HepG2 (cell line): ENCODE data around the gene HNRNPAB. TPM values are rescaled to one million over a fixed set of nuclear protein-coding genes. Genes with fewer than 3 reads are reported as not detected.
A peak's percentile ranks its signal among the peaks of the same experiment; 100 is the strongest.

Source experiments
- ATAC-seq: fragments of 200-7000 bp; cut with Tn5 transposase; 3 replicates; pipeline ENCODE4 v1.9.1; 2020; ENCODE audit warnings: mild to moderate bottlenecking, moderate library complexity
- BruUV-seq: library from RNA; stranded (reverse); fragments of 400-500 nt; replicated peaks from 2 replicates; lab custom pipeline; 2021; lab: Mats Ljungman, UMichigan
- CTCF ChIA-PET: fragments of 300-600 bp; formaldehyde crosslinking; extraction: SDS; loops from one replicate; lab custom pipeline; 2021; ENCODE audit warnings: low total read pairs, inconsistent platforms, low intra/inter-chr PET ratio; lab: Yijun Ruan, JAX
- POLR2A ChIA-PET: fragments of 350-600 bp; sonication (Branson Sonifier 250); formaldehyde crosslinking; loops from one replicate; lab custom pipeline; 2020; ENCODE audit warnings: antibody characterized with exemption, inconsistent platforms; lab: Yijun Ruan, JAX
- DNase-seq: peaks from one replicate; pipeline ENCODE4 v3.0.0-alpha.2; 2015; ENCODE audit warnings: low spot score
- FAIRE-seq: peaks from 3 replicates; lab custom pipeline; 2011; peaks lifted over from hg19 to GRCh38; lab: Jason Lieb, UNC
- H2AFZ ChIP-seq: one replicate; pipeline ENCODE4 v1.6.1; 2011; ENCODE audit warnings: low read length, inconsistent platforms
- H3K27ac ChIP-seq: fragments of 300-600 bp; 3 replicates; pipeline ENCODE4 v1.8.0; 2011; ENCODE audit warnings: mixed run types, mild to moderate bottlenecking, mixed read lengths, low read length, inconsistent platforms; ENCODE audit not compliant: insufficient read depth; ENCODE audit errors: extremely low read length
- H3K27me3 ChIP-seq, 2 experiments: fragments of 200-600 bp in 1 of 2; 2 replicates in 1 of 2; 3 replicates in 1 of 2; pipeline versions ENCODE4 v1.6.0 to v1.8.0; 2011; ENCODE audit warnings: low read length in 2 of 2, mild to moderate bottlenecking in 2 of 2, moderate library complexity in 2 of 2, inconsistent platforms in 1 of 2; ENCODE audit not compliant: insufficient read depth in 2 of 2, control insufficient read depth in 1 of 2
- H3K36me3 ChIP-seq, 2 experiments: fragments of 200-600 bp in 1 of 2; replicated peaks in 1 of 2; 2 replicates in 1 of 2; 3 replicates in 1 of 2; pipeline versions ENCODE4 v1.5.1 to v1.8.0; 2011; ENCODE audit warnings: low read length in 2 of 2, inconsistent platforms in 1 of 2; ENCODE audit not compliant: insufficient read depth in 2 of 2, control insufficient read depth in 1 of 2
- H3K4me1 ChIP-seq: 2 replicates; pipeline ENCODE4 v1.5.1; 2012; ENCODE audit warnings: low read length, inconsistent platforms; ENCODE audit not compliant: insufficient read depth
- H3K4me2 ChIP-seq: 2 replicates; pipeline ENCODE4 v1.6.0; 2011; ENCODE audit warnings: low read depth, low read length, inconsistent platforms
- H3K4me3 ChIP-seq, 3 experiments: fragments of 200-600 bp in 1 of 3; sonication (generic), shearing (Covaris generic) in 1 of 3; replicated peaks in 1 of 3; 2 replicates each; pipeline ENCODE4 v1.5.1; 2011 to 2016; ENCODE audit warnings: low read length in 3 of 3, inconsistent platforms in 2 of 3, low read depth in 2 of 3, mild to moderate bottlenecking in 2 of 3, control low read depth in 1 of 3, mixed read lengths in 1 of 3; ENCODE audit not compliant: insufficient read depth in 1 of 3
- H3K79me2 ChIP-seq: one replicate; pipeline ENCODE4 v1.6.1; 2011; ENCODE audit warnings: low read length, inconsistent platforms; ENCODE audit not compliant: insufficient read depth
- H3K9ac ChIP-seq: 2 replicates; pipeline ENCODE4 v1.6.0; 2011; ENCODE audit warnings: mild to moderate bottlenecking, low read depth, low read length, inconsistent platforms; ENCODE audit not compliant: insufficient read depth
- H3K9me3 ChIP-seq: 2 replicates; pipeline ENCODE4 v1.5.1; 2012; ENCODE audit warnings: mild to moderate bottlenecking, low read length
- H4K20me1 ChIP-seq: 2 replicates; pipeline ENCODE4 v1.6.0; 2011; ENCODE audit warnings: inconsistent platforms, mild to moderate bottlenecking, low read length, moderate library complexity; ENCODE audit not compliant: insufficient read depth
- CBX2 ChIP-seq, 2 experiments: fragments of 200-600 bp in 1 of 2; sonication (generic); formaldehyde crosslinking in 1 of 2; IDR thresholded peaks; 2 replicates each; pipeline versions ENCODE4 v1.7.0 to v1.8.1; 2018 to 2022; ENCODE audit warnings: low read depth in 2 of 2, low read length in 1 of 2, mild to moderate bottlenecking in 1 of 2, missing genetic modification reagents in 1 of 2
- FIP1L1 ChIP-seq: fragments of 200-400 bp; formaldehyde crosslinking; IDR thresholded peaks from 2 replicates; pipeline ENCODE4 v1.6.1; 2018; ENCODE audit warnings: low read depth, mild to moderate bottlenecking, low read length, moderate library complexity, borderline replicate concordance; ENCODE audit not compliant: insufficient read depth
- FOXO1 ChIP-seq: sonication (generic); formaldehyde crosslinking; IDR thresholded peaks from 2 replicates; pipeline ENCODE4 v1.4.0; 2020; ENCODE audit warnings: missing genetic modification reagents
- HNRNPLL ChIP-seq: fragments of 200-400 bp; formaldehyde crosslinking; IDR thresholded peaks from 2 replicates; pipeline ENCODE4 v1.6.1; 2017; ENCODE audit warnings: mild to moderate bottlenecking, low read depth, low read length; ENCODE audit not compliant: poor library complexity, severe bottlenecking
- IRF2 ChIP-seq: IDR thresholded peaks from 2 replicates; pipeline ENCODE4 v1.6.1; 2018; ENCODE audit warnings: missing genetic modification reagents, missing compliant biosample characterization
- KDM2A ChIP-seq: sonication (generic); formaldehyde crosslinking; IDR thresholded peaks from 2 replicates; pipeline ENCODE4 v1.4.0; 2020; ENCODE audit warnings: low read depth, missing genetic modification reagents, borderline replicate concordance
- MAX ChIP-seq: IDR thresholded peaks from 2 replicates; pipeline ENCODE4 v1.6.1; 2012; ENCODE audit warnings: inconsistent platforms
- MTA1 ChIP-seq: sonication (generic); formaldehyde crosslinking; IDR thresholded peaks from 2 replicates; pipeline ENCODE4 v1.4.0; 2020; ENCODE audit warnings: missing genetic modification reagents, mild to moderate bottlenecking, borderline replicate concordance
- NFIB ChIP-seq: sonication (generic); formaldehyde crosslinking; IDR thresholded peaks from 2 replicates; pipeline ENCODE4 v1.9.0; 2021; ENCODE audit warnings: missing genetic modification reagents, mild to moderate bottlenecking, borderline replicate concordance
- PCBP2 ChIP-seq: fragments of 200-400 bp; formaldehyde crosslinking; optimal IDR thresholded peaks from 2 replicates; pipeline ENCODE3; 2018; ENCODE audit warnings: low read length, low read depth; ENCODE audit not compliant: poor library complexity, severe bottlenecking
- RXRB ChIP-seq: IDR thresholded peaks from 2 replicates; pipeline ENCODE4 v1.6.1; 2016; ENCODE audit warnings: borderline replicate concordance, missing genetic modification reagents, missing compliant biosample characterization
- SMAD9 ChIP-seq: sonication (generic); formaldehyde crosslinking; IDR thresholded peaks from 2 replicates; pipeline ENCODE4 v1.5.1; 2020; ENCODE audit warnings: mild to moderate bottlenecking, missing genetic modification reagents
- SOX6 ChIP-seq, 2 experiments: fragments of 450-650 bp in 1 of 2; sonication (generic) in 1 of 2; formaldehyde crosslinking in 1 of 2; IDR thresholded peaks; 2 replicates each; pipeline versions ENCODE4 v1.4.0 to v1.6.1; 2017 to 2020; ENCODE audit warnings: antibody characterized with exemption in 1 of 2, mild to moderate bottlenecking in 1 of 2, missing genetic modification reagents in 1 of 2
- USF2 ChIP-seq, 2 experiments: sonication (generic) in 1 of 2; formaldehyde crosslinking in 1 of 2; IDR thresholded peaks; 2 replicates each; pipeline versions ENCODE4 v1.5.1 to v1.6.1; 2011 to 2020; ENCODE audit warnings: borderline replicate concordance in 1 of 2, low read depth in 1 of 2, low read length in 1 of 2, mild to moderate bottlenecking in 1 of 2, missing genetic modification reagents in 1 of 2, moderate library complexity in 1 of 2
- ZKSCAN1 ChIP-seq: fragments of 150-350 bp; IDR thresholded peaks from 2 replicates; pipeline ENCODE4 v1.6.1; 2014; ENCODE audit warnings: low read length
- ZNF205 ChIP-seq: IDR thresholded peaks from 2 replicates; pipeline ENCODE4 v1.6.1; 2018; ENCODE audit warnings: missing biosample characterization, missing genetic modification reagents
- ZNF275 ChIP-seq: sonication (generic); formaldehyde crosslinking; IDR thresholded peaks from 2 replicates; pipeline ENCODE4 v1.8.0; 2022; ENCODE audit warnings: missing genetic modification reagents, mild to moderate bottlenecking, inconsistent platforms, borderline replicate concordance
- WGBS: methylation state at CpG from one replicate; pipeline ENCODE4 v1.1.6; 2017; ENCODE audit warnings: low lambda C conversion rate; 5-methylcytosine and 5-hydroxymethylcytosine counted together
- in situ Hi-C: cut with HindIII; loops from 2 replicates; pipeline ENCODE4 v1.10.0; 2017; ENCODE audit warnings: low pct_unique_long_range_greater_than_20kb; ENCODE audit not compliant: extremely low pct_ligation_motif_present
- intact Hi-C: fragments of 100-400 bp; cut with micrococcal nuclease; formaldehyde crosslinking; loops from one replicate; pipeline ENCODE4 v1.10.0; 2022; ENCODE audit not compliant: unreplicated experiment
- polyA plus RNA-seq, 8 experiments: library from polyadenylated mRNA; depleted of rRNA in 3 of 8; stranded (reverse) in 7 of 8; unstranded in 1 of 8; fragments of >200 nt; fragmentation: Illumina TruSeq in 4 of 8; extraction: Trizol in 4 of 8; gene quantifications; 2 replicates each; pipeline versions ENCODE4 v1.2.1 to v1.2.3, GENCODE V29; 2011 to 2016; ENCODE audit warnings: low read depth in 4 of 8, missing spikeins in 1 of 8, mixed read lengths in 1 of 8; ENCODE audit not compliant: insufficient read depth in 1 of 8
- total RNA-seq, 5 experiments: library from RNA; depleted of rRNA; stranded (reverse); fragments of >200 nt; fragmentation: Illumina TruSeq; extraction: Trizol; gene quantifications; 2 replicates each; pipeline ENCODE4 v1.2.3, GENCODE V29; 2016; ENCODE audit warnings: low read depth in 1 of 5

Gene HNRNPAB
- total and polyA plus RNA-seq, 2 of the 13 experiments (the other 11 are each of a cell fraction or from before 2014, with no cell fraction given) = 62.6 to 111 TPM

- CTCF ChIA-PET = interaction anchor here (1.7 to 2.2 kb wide), 3 partner anchors 18 to 88 kb away, joined by 8 to 31 read pairs (median 9); no protein-coding TSS in a partner anchor
- peak; percentile 44 for FAIRE-seq
- TF ChIP-seq ZNF275 (no peak), HNRNPLL (peak; percentile 37), ZNF205 (0 out of 2 replicates have a peak, but pooled peaks have one; percentile 34), SMAD9 (CRISPR knock-in tag) (0 out of 2 replicates have a peak, but pooled peaks have one; percentile 49), FOXO1 (CRISPR knock-in tag) (0 out of 2 replicates have a peak, but pooled peaks have one; percentile 18), NFIB (CRISPR knock-in tag) (no peak), IRF2 (CRISPR knock-in tag) (peak; percentile 52; the same call in 1 of the 2 replicates), RXRB (CRISPR knock-in tag) (peak; percentile 23; the same call in 1 of the 2 replicates), ZKSCAN1 (no peak), PCBP2 (no peak), KDM2A (CRISPR knock-in tag) (peak; percentile 86; the same call in 1 of the 2 replicates), CBX2 (IDR thresholded peaks at IDR 0.05; ENCODE audit: low read depth, low read length) (no peak), CBX2 (CRISPR knock-in tag; IDR thresholded peaks at IDR 0.05; ENCODE audit: low read depth) (no peak), USF2 (IDR thresholded peaks at IDR 0.05; ENCODE audit: low read depth, low read length) (no peak), USF2 (CRISPR knock-in tag; IDR thresholded peaks at IDR 0.05; ENCODE audit: borderline replicate concordance) (no peak), MTA1 (CRISPR knock-in tag) (no peak), FIP1L1 (no peak), MAX (peak; percentile 65; the same call in 1 of the 2 replicates), SOX6 (IDR thresholded peaks at IDR 0.05) (no peak), SOX6 (CRISPR knock-in tag; IDR thresholded peaks at IDR 0.05) (0 out of 2 replicates have a peak, but pooled peaks have one; percentile 15)
Measured at GRCh38 chr5:178163772-178164735, 40.3 kb upstream of the HNRNPAB start.

More at GRCh38 chr5:178163772-178164735, 40.3 kb upstream of the HNRNPAB start:
- no peaks in the 10 kb centered on the region for H3K36me3 ChIP-seq
- DNase-seq (peak; percentile 58), ATAC-seq (peak; percentile 97)
- in situ Hi-C loops = no loop called here
- BruUV-seq = no TSS peak
- H3K9ac ChIP-seq = 0 out of 2 replicates have a peak overlapping the region, but pooled peaks have one; percentile 3
- H3K4me3 ChIP-seq = peak overlapping the region in 1 of 3 experiments; percentile 40; a peak in 1 of 6 replicates
- H3K27ac ChIP-seq = no peak overlapping the region
- H3K27me3 ChIP-seq = peaks cover 2 to 28% of the 10 kb centered on the region in 2 experiments; a peak in 4 of 5 replicates
- H2AFZ ChIP-seq = no peak overlapping the region
- peak overlapping the region; percentile 64 for H3K4me2 ChIP-seq
- peaks cover 9% of the 10 kb centered on the region for H3K4me1 ChIP-seq
- POLR2A ChIA-PET = no interaction called here
- no peaks in the 10 kb centered on the region for H4K20me1 ChIP-seq
- no peaks in the 10 kb centered on the region for H3K9me3 ChIP-seq
- no peaks in the 10 kb centered on the region for H3K79me2 ChIP-seq
- 23% methylated on average over 11 of the region's 33 CpGs for WGBS
- intact Hi-C loops = loop anchor here (1.0 to 5.0 kb wide), 2 partner anchors 88 to 187 kb away; no protein-coding TSS in a partner anchor
